Testis (tissue), 2 donors: ENCODE measurements around the gene CDH22.

Experiments used
- CTCF ChIP-seq, 3 experiments: fragments of 450-650 bp in 2 of 3; fragments of 200-600 bp in 1 of 3; sonication (generic) in 1 of 3; IDR thresholded peaks; one replicate each; pipeline ENCODE4 v1.5.1; 2016 to 2019; ENCODE audit warnings: antibody characterized with exemption in 3 of 3, mild to moderate bottlenecking in 2 of 3, moderate library complexity in 1 of 3
- POLR2A ChIP-seq: fragments of 450-650 bp; IDR thresholded peaks from one replicate; pipeline ENCODE4 v1.6.1; 2017; ENCODE audit warnings: antibody characterized with exemption, mild to moderate bottlenecking, moderate library complexity

DNA sequence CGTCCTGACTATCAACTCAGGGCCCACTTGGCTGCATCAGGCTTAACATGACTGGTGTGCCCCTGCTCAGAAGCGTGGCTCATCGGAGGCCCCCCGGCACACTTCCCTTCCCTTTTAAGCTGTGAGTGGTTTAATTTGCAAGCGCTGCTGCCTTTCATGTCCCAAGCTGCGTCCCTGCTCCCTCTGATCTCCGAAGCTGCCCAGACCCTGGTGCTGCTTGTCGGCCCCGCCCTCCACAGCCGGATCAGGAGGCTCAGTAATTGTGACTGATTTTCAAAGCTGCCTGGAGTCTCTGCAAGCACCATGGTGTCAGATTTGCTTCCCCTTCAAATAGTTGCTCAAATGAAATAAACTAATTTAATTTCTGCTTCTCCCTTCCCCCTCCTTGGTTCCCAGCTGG lies 71.1 kb downstream of the CDH22 start:
- no peak for TF ChIP-seq CTCF (IDR thresholded peaks at IDR 0.05)
- no peak for TF ChIP-seq POLR2A
